HG03565 (cell line): Measurements from ENCODE around the gene ARHGAP4.

ENCODE experiments used
- ATAC-seq: cut with Tn5 transposase; IDR thresholded peaks from one replicate; pipeline ENCODE4 v1.9.1; 2021; ENCODE audit warnings: mild to moderate bottlenecking, moderate library complexity; ENCODE audit not compliant: unreplicated experiment

ARHGAP4 gene

DNA sequence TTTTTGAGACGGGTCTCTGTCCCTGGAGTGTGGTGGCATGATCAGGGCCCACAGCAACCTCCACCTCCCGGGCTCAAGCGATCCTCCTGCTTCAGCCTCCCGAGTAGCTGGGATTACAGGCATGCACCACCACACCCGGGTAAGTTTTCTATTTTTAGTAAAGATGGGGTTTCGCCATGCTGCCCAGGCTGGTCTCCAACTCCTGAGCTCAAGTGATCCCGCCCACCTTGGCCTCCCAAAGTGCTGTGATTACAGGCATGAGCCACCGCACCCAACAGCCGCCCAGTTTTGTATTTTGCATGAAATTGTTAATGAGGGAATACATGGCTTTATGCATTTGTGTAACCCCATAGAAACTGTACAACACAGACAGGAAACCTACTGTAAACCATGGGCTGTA, 2.8 kb upstream of the ARHGAP4 start:
- ATAC-seq: no peak

DNA sequence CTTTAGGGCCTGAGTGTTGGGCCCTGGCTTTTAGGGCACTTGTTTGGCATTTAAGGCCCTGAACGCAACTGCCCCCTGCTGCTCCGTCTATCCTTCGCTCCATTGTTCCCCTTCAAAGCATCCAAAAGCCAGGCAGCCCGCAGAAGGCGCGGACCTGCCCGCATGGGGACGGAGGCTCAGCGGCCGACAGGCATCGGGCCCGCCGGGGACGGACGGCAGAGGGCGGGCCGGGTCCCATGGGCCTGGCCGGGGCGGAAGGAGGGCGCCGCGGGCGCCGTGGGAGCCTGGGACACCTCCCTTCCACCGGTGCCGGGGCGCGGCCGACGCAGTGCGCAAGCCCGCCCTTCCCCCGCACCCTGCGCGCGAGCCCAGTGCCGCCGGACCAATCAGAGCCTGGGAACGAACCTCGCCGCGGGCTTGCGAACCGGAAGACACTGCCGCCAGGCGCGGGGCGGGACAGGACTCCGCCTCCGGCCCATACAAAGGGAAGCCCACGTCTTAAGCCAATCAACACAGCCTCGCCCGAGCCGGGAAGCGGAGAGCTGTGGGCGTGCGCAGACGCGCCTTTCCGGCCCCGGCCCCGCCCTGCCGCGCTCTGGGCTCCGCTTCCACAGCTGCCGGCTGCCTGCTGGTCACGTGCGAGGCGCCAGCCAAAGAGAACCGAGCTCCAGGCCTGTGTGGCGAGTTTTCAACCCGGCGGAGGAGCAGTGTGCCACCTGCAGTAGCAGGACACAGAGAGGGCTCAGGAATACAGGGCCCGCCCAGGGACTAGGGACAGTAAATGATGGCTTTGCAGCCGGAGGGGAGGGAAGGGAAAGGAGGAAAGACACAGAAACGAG, 2.1 kb upstream of the ARHGAP4 start:
- ATAC-seq: peak; percentile 67

DNA sequence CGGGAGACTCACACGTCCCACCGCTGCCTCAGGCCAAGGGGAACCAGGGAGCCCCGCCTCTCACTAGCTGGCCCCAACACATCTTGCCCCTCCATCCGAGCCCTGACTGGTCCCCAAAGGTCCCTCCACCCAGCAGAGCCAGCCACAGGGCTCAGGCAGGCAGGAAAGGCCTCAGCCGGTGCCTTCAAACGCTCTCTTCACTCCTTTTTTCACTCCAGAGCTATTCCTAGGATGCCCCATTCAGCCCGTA, 1.5 kb upstream of the ARHGAP4 start:
- ATAC-seq: no peak

DNA sequence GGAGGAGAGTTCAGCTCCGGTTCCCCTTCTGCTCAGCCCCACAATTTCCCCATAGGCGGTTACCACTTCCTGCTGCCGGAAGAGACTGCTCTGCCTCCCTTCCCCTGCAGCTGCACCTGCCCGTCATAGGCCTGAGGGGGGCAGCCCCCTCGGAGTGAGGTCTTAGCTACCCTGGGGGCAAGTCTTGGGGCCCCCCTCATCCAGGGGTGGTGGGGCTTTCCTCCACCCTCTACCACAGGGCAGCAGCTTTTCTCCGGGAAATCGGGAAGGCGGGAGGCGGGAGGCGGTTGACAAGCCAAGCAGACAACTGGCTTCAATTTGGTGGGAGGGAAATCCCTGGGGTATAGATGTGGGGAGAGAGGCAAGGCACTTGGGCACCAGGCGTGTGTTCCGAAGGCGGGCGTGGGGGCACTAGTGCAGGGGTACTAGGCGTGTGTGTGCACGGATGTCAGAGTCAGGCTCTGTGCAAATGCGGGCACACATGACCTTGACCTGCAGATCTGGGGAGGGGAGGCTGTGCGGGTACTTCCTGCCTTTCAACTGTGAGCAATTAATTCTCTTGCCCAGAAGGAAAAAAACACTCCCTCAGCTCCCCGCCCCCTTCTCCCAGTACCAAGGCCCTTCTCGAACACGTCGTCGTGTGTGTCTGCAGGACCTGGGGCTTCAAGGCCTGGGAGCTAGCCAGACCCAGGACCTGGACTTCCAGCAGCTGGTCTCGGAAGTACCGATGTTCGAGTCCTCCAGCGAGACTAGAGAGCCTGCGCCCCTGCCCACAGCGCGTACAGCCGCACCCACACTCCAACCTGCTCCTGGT, 1.0 kb upstream of the ARHGAP4 start:
- no peak for ATAC-seq

DNA sequence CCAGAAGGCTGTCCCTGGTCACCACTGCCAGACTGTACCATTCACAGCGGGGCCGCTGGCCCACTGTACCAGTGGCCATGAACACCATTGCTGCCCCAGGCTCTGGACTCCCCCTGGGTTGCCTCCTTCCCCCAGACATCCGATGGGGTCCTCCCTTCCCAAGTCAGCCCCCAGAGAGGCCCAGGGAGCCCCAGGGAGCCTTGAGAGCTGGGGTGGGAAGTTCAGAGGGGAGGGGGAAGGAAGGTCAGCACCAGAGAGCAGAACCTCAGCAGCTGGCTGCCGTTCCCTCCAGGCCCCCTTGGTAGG, 441 bp upstream of the ARHGAP4 start:
- ATAC-seq: no peak

DNA sequence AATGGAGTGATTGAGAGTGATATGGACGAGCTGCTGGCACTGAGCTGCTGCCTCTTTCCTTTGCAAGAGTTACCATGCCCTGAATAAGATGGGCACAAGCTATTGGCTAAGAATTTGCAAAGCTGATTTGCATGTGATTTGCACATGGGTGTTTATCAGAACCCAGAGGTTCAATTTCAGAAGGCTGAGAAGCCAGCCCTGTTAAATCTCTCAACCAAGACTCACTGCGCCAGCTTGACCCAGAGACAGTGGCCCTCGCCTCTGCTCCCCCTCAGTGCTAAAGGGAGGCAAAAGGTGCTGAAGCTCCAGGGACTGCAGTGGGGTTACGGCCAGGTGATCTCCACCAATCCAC, 701 bp downstream of the ARHGAP4 start:
- ATAC-seq: no peak

DNA sequence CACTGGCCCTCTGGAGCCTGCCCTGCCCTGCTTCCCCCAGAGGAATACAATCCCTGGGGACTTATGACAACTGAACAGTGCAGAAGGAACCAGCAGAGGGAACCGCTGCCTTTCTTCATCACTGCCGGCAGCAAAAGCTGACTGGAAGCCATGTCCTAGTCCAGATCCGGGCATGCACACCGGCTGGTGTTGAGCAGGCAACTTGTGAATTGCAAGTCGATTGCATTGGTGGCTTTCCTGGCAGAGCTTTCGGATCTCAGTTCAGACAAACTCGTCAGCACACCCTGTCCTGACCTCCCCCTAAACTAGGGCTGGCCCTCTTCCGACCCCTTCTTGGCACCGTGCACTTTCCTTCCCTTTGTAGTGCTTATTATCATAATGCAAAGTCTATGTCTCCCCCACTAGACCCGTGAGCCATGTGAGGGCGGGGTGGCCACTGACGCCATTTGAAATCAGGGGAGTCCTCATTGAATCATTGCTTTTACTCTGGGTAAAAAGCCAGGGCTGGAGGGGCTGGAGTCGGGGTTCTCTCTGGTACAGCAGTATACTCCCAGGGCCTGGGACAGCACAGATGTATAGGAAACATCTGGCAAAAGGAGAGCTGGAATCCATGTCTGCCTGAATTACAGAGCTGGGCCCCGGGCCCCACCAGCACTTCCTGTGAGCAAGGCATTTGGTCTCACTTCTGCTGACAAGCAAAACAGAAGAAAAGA, 1.8 kb downstream of the ARHGAP4 start:
- no peak for ATAC-seq

DNA sequence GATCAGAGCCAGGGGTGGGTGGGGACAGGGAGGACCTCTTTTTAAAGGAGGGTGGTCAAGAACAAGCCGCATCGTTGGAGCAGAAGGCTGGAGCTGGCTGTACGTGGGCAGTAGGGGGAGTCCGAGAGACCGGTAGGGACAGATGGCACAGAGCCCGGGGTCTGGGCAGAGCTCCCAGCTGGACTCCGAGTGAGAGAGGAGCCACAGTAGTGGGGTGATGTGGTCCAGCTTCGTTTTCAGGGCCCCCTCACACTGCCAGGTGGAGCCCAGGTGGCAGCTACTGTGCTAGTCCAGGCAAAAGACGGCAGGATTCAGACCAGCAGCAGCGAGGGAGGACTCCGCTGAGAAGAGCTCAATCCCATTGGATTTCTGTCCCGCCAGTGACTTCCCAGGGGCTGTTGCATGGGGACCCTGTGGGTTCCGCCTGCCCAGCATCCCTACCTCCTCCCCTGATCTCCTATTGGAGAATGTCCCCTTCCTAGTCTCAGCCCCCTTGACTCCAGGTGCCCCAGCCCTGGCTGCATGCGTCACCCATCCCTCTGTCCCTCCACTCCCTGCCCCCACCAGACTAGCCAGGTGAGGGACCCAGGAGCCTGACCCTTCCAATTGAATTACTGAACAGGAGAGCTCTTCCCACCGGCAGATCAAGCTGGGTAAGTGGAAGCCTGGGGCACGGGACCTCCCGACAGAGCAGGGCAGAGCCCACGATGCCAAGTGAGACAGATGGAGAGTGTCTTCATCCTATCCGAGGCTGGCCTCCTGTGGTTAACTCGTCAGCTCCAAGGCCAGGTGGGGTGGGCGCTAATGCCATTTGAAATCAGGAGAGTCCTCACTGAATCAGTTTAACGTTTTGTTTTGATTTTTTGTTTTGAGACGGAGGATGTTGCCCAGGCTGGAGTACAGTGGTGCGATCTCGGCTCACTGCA, 2.9 kb downstream of the ARHGAP4 start:
- no peak for ATAC-seq

DNA sequence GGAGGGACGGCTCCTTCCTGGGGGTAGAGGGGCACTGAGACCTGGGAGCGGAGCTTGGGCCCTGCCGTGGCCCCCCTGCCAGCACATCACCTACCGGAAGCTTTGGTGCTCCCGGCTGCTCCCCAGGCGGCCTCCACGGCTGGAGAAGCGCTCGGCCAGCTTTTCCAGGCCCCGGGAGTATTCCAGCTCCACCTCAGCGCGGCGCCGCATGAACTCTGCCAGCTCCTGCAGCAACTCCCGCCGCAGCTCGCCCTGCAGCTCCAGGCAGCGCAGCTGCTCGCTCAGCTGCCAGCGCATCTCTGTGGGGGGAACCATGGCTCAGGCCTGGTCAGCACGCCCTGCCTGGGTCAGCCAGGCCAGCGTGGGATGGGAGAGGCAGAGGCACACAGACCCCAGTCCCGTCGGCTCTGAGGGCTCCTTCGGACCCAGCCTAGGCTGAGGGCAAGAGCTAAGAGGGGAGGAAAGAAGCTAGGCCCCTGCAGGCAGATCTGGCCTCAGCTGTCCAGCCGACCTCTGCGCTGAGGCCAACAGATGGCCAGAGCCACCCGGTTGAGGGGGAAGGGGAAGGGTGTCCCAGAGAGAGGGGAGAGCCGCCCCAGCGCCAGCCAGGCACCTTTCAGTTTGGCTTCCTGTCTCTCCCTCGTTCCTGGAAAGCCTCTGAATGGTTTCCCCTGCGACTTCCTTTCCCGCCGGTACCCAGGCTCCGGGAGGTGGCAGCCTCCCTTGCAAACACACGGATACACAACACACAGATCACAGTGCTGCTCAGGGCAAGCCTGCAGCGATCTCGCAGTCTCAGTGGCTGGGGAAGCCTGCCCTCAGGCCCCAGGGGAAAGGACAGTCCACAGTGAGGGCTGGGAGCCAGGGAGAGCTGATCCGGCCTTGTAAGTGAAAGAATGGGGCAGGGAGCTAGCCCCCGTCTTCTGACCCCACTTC, 4.3 kb downstream of the ARHGAP4 start:
- no peak for ATAC-seq

DNA sequence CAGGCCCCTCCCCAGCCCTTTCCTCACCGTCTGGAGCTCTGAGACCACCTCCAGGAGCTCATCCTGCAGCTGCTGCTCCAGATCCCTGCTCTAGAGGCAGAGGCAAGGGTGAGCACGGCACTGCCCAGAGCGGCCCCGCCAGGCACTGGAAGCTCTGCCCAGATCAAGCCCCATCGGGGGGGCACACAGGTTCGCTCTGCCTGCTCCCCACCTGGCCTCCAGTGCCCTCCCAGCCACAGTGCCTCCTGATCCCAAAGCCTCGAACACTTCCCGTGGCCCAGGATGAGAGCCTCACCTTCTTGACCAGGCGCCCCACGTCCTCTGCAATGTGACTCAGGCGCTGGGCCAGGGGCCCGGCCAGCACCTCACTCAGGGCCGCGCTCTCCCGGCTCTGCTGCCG, 5.0 kb downstream of the ARHGAP4 start:
- ATAC-seq: no peak

DNA sequence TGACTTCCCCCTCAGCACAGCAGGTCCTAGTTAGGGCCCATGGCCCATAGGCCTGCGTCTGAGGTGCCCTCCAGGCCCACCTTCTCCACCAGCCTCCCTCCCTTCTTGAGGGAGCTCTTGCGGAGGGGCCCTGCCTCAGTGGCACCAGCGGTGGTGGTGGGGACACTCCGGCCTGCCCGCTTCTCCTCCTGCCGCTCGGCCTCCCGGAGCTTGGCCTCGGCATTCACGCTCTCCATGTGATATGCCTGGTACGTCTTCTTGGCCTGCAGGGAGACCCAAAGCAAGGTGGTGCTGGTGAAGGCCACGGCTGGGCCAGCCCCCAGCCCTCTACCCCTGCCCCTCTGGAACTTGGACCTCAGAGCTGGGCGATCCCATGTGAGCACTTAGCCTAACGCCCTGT, 5.5 kb downstream of the ARHGAP4 start:
- no peak for ATAC-seq

DNA sequence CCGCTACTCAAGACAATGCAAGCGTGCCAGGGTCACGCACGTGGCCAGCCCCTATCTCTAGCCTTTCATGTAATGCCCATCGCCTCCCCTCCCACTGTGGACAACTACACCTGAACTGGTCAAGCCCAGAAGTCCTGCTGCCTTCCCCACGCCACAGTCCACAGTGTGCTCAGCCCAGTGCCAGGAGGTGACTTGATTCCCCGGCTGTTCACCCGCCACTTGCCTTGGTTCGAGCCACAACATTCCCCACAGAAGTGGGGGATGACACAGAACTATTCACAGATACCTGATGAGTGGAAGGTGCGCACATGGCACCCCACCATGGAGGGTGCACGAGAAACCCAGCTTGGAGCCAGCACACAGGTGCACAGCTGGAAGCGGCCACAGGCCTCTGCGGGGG, 6.8 kb downstream of the ARHGAP4 start:
- ATAC-seq: no peak

DNA sequence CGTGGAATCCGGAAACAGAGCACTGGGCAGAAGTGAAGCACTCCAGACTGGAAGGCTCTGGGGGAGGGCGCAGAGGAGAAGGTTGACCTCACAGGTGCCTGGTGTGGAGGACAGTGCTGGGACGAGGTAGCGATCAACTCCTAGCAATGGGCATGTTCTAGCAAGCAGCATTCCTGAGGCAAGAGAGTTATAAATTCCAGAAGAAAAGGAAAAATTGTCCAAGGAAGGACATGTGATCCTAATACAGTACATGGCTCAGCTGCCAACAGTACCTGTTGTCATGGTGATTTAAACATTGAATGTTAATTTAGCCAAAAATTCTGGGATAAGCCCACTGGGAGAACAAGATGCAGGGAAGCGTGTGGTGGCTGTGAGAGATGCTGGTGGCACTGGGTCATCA, 8.2 kb downstream of the ARHGAP4 start:
- ATAC-seq: no peak

DNA sequence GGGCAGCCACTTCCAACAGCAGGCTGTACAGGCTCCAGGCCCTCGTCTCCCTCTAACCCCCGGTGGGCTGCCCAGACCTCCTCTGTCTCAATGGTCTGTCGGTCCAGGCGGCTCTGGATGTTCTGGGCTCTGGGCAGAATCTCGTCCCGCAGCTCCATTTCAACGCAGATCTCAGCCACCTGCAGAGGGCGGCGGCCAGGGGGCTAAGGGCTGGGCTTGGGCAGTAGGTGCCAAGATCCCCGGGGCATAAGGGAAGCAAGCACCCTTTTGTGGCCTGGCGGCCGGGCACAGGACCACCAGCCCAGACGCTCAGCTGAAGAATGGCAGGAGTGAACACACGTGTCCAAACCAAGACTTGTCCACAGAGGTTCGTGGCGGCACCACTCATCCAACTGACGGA, 12.4 kb downstream of the ARHGAP4 start:
- ATAC-seq: no peak

DNA sequence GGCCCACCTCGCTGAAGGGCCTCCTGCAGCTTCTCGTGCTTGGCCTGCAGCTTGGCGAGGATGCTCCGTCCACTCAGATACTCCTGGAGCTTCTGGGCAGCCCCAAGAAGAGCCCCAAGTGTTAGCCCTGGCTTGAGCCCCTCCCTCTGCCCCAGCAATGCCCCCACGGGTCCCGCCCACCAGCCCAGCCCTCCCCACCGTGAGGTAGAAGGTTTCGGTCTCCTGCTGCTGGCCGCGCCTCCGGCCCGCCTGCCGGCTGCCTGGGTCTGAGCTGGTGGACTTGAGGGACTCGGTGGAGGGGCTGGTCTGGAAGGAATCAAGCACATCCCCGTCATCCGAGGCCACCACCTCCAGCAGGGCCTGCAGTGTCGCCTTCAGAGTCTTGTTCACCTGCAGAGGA, 12.9 kb downstream of the ARHGAP4 start:
- ATAC-seq: no peak

DNA sequence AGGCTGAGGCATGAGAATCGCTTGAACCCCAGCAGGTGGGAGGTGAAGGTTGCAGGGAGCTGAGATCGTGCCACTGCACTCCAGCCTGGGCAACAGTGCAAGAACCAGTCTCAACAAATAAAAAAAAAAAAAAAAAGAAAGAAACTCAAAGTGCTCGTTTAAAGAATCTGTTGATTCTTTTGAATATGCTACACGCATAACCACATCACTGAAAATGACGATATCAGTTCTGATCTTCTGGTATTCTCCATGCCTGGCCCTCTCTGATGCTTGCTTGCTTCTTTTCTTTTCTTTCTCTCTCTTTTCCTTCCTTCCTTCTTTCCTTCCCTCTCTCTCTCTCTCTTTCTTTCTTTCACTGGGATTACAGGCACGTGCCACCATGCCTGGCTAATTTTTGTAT, 14.3 kb downstream of the ARHGAP4 start:
- no peak for ATAC-seq

DNA sequence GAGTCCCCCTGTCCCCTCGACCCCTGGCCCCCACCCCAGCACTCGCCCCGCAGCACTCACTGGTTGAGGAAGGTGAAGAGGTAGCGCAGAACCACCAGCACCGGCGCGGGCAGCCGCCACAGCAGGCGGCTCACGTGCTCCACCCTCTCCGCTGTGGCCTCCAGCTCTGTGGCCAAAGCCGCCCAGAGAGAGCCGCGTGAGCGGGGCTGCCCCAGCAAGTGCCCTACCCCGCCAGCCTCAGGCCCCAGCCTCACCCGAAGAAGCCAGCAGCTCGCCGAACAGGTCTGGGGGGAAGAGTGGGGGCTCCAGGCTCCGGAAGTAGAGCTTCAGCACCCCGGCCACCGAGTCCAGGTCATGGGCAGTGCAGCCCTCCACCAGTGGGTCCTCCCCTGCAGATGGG, 15.6 kb downstream of the ARHGAP4 start:
- ATAC-seq: no peak

DNA sequence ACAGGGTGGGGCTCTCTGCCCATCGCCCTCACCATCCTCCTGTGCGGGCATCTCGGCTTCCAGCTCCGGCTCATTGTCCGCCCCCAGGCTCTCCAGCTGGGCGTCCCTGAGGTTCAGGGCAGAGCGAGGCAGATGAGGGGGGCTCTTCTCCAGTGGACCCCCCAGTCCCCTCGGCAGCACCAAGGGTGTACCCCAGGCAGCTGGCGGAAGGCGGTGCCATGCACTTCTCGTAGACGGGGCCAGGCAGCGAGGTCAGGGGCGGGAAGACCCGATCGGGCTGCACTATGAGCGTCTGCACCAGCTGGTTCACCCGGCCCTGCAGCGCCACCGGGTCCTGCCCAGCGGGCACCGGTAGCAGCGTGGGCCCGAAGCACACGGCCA, 16.1 kb downstream of the ARHGAP4 start:
- ATAC-seq: no peak

DNA sequence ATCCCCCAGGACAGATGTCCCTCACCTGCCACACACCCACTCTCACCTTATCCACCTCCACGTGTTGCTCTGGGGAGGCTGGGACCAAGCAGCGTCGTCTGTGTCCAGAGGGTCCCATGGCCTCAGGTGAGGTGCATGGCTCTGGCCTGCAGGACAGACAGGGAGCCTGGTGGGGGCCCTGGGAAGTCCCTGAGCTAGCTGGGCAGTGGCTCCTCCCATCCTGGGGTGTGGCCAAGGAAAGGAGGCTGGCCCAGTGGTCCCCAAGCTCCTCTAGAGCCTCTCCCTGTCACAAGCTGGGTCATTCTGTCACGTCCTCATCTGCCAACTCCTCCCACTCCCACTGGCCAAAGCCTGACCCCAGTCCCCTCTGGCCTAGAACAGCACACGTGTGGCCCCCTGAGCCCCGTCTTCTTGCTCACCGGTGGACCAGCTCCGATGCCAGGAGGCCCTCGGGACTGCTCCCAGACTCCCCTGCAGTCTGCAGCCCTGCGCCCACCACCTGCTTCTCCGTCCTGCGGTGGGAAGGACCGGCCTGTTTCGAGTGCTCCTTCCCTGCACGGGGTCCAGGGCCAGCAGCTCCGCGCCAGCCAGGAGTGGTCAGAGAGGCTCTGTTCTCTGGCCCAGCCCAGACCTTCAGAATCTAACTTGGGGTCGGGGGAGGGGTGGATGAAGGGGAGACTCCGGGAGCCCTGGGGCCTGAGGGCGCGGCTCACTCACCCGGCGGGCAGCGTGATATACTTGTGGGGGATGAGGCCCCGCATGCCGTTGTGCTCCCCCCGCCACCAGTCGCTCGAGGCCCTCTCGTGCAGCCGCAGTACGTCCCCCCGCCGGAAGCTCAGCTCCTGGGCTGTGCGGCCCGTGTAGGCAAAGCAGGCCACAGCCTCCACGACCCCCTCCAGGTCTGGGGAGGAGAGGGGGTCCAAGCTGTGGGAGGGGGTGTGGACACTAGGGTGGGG, 16.8 kb downstream of the ARHGAP4 start:
- ATAC-seq: no peak
